ENCODE results near the gene SURF4. TPM values are rescaled to one million over a fixed set of nuclear protein-coding genes. Genes with fewer than 3 reads are reported as not detected.
"Not testable (repeated sequence)": the region's sequence is repeated elsewhere in the genome, so short reads cannot be mapped to it uniquely, and the experiment has no call there.

The SURF4 gene
- total RNA-seq, 1 experiment from 2014 or later = 134 TPM

GRCh38 chr9:133329306-133330156 is 46.3 kb downstream of the SURF4 start:
- ChIA-PET POLR2A (interaction anchor here (0.5 to 2.1 kb wide), 5 partner anchors 18 to 235 kb away, joined by 3 to 6 read pairs (median 4); partner anchors contain the start of genes MED22 and RPL7A), CTCF (interaction anchor here (0.6 to 2.8 kb wide), 5 partner anchors 48 to 161 kb away, joined by 3 to 37 read pairs (median 13); no protein-coding TSS in a partner anchor), RAD21 (ENCODE audit: low non-redundant PET in 1 of 2, low total read pairs in 2 of 2, uncharacterized antibody in 2 of 2, unreplicated experiment in 2 of 2) (interaction anchor here (0.9 to 2.0 kb wide), 3 partner anchors 91 to 144 kb away, joined by 3 to 11 read pairs (median 4); no protein-coding TSS in a partner anchor)
- not testable (repeated sequence) for H3K9me2 ChIP-seq (ENCODE audit: insufficient read depth); H3K4me2 ChIP-seq (ENCODE audit: low read length); H3K9me3 ChIP-seq (ENCODE audit: control insufficient read depth in 1 of 2, insufficient read depth in 1 of 2, low read depth in 1 of 2, low read length in 2 of 2); H3K9ac ChIP-seq (ENCODE audit: low read length); BruUV-seq (replicated peaks); H2AFZ ChIP-seq (ENCODE audit: low read depth, low read length, poor library complexity, severe bottlenecking); DNase-seq (ENCODE audit: low read depth, low spot score); H3K27me3 ChIP-seq (ENCODE audit: insufficient read depth, low read length); H3K27ac ChIP-seq (ENCODE audit: low read depth, low read length); H3K4me3 ChIP-seq (replicated peaks in 1 of 2; ENCODE audit: low read depth in 1 of 2, low read length in 2 of 2); H4K20me1 ChIP-seq (ENCODE audit: insufficient read depth)
- peaks cover 29% of the 10 kb centered on the region for H3K79me2 ChIP-seq (ENCODE audit: insufficient read depth, low read length)
- H3K4me1 ChIP-seq (ENCODE audit: control insufficient read depth in 1 of 2, insufficient read depth in 2 of 2, low read length in 2 of 2) = peaks cover 5 to 15% of the 10 kb centered on the region in 2 experiments
- TF ChIP-seq CTCF (IDR thresholded peaks at IDR 0.05 in 2 of 3, conservative IDR thresholded peaks at IDR 0.05 in 1 of 3; ENCODE audit: borderline replicate concordance in 1 of 3, insufficient read depth in 1 of 3, low read depth in 2 of 3, low read length in 2 of 3) = peak; percentile 58 to 68 (median 64); a peak in 5 of 6 replicates
- TF ChIP-seq POLR2AphosphoS5 (IDR thresholded peaks at IDR 0.05; ENCODE audit: low read depth, low read length) = peak; percentile 41
- TF ChIP-seq RAD21 (IDR thresholded peaks at IDR 0.05; ENCODE audit: low read depth) = peak; percentile 76
- TF ChIP-seq CEBPB (IDR thresholded peaks at IDR 0.05; ENCODE audit: low read depth) = 0 out of 2 replicates have a peak, but pooled peaks have one; percentile 4
- TF ChIP-seq JUND (IDR thresholded peaks at IDR 0.05) = 0 out of 2 replicates have a peak, but pooled peaks have one; percentile 17
- peak; percentile 48 for ATAC-seq
- intact Hi-C loops (cut with micrococcal nuclease) = loop anchor here (1.0 to 5.0 kb wide), 4 partner anchors 77 to 145 kb away; no protein-coding TSS in a partner anchor
- peaks cover 34 to 38% of the 10 kb centered on the region in 2 experiments; a peak in 3 of 4 replicates for H3K36me3 ChIP-seq (ENCODE audit: control insufficient read depth in 1 of 2, insufficient read depth in 2 of 2, low read length in 2 of 2)

All from HCT116 (cell line).